Bronchial epithelial cell (primary cell): ENCODE measurements around the gene RPL27. TPM values are rescaled to one million over a fixed set of nuclear protein-coding genes. Genes with fewer than 3 reads are reported as not detected.

Experiments used
- DNase-seq: peaks from one replicate; pipeline ENCODE4 v3.0.0-alpha.2; 2010; ENCODE audit warnings: low read depth
- FAIRE-seq: peaks from 2 replicates; lab custom pipeline; 2011; peaks lifted over from hg19 to GRCh38; lab: Jason Lieb, UNC
- H3K27me3 ChIP-seq: 2 replicates; pipeline ENCODE4 v1.5.1; 2011; ENCODE audit warnings: low read length; ENCODE audit not compliant: control insufficient read depth, insufficient read depth
- H3K36me3 ChIP-seq: 2 replicates; pipeline ENCODE4 v1.5.1; 2011; ENCODE audit warnings: low read length; ENCODE audit not compliant: control insufficient read depth, insufficient read depth
- H3K4me3 ChIP-seq: 2 replicates; pipeline ENCODE4 v1.5.1; 2011; ENCODE audit warnings: mild to moderate bottlenecking, low read depth, low read length, control low read depth
- total RNA-seq: library from RNA; depleted of rRNA; stranded (reverse); fragments of >200 nt; gene quantifications from 2 replicates; pipeline ENCODE4 v1.2.1, GENCODE V29; 2014
- TF ChIP-seq, protein P1 (sequence below): IDR thresholded peaks from 2 replicates; pipeline ENCODE4 v1.5.1; 2011; ENCODE audit warnings: mild to moderate bottlenecking, moderate library complexity, low read length, control low read depth, inconsistent platforms; ENCODE audit not compliant: insufficient read depth, severe bottlenecking

Gene RPL27
- total RNA-seq, 1 donor from 2014 or later = 1,431 TPM

DNA sequence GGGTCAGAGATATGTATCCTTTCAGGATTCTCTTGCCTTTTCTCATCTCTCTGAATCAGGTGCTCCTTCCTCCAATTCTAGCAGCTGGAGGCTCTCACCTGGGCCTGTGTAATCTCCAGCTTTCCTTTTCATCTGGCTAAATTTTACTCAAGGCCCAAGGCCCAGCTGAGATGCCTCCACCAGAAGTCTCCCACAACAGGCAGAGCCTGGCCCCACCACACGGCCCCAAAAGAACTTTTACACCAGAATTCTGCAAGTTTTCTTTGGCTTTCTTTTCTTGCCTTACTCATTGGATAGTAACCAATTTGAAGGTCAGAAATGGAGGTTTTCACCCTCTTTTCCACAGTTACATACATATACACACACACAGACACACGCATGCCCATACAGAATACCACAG, 41.4 kb downstream of the RPL27 start:
- Histone ChIP-seq H3K36me3 (no peaks in the 10 kb centered on the region), H3K4me3 (no peak overlapping the region), H3K27me3 (no peaks in the 10 kb centered on the region)
- FAIRE-seq (no peak), DNase-seq (no peak)
- TF ChIP-seq, protein P1, sequence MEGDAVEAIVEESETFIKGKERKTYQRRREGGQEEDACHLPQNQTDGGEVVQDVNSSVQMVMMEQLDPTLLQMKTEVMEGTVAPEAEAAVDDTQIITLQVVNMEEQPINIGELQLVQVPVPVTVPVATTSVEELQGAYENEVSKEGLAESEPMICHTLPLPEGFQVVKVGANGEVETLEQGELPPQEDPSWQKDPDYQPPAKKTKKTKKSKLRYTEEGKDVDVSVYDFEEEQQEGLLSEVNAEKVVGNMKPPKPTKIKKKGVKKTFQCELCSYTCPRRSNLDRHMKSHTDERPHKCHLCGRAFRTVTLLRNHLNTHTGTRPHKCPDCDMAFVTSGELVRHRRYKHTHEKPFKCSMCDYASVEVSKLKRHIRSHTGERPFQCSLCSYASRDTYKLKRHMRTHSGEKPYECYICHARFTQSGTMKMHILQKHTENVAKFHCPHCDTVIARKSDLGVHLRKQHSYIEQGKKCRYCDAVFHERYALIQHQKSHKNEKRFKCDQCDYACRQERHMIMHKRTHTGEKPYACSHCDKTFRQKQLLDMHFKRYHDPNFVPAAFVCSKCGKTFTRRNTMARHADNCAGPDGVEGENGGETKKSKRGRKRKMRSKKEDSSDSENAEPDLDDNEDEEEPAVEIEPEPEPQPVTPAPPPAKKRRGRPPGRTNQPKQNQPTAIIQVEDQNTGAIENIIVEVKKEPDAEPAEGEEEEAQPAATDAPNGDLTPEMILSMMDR = no peak

DNA sequence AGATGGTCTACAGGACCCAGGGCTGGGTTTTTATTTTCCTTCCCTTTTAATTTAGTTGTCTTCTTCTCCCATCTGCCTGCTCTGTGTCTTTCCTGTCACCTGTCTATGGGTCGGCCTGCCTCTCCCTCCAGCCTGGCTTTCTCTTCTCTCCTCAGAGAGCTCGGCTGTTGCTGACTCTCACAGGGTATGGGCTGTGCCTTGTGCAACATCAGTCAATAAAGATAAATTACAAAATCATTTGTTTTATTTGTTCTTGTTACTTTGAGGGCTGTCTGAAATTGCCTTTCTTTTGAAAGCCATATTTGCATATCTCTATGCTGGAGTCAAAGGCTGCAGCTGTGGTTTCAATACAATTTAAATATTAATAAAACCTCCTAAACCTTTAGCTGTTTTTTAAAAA, 42.4 kb downstream of the RPL27 start:
- TF ChIP-seq, protein P1 = no peak
- FAIRE-seq (no peak), DNase-seq (no peak)
- Histone ChIP-seq H3K27me3 (no peaks in the 10 kb centered on the region), H3K36me3 (no peaks in the 10 kb centered on the region), H3K4me3 (no peak overlapping the region)

DNA sequence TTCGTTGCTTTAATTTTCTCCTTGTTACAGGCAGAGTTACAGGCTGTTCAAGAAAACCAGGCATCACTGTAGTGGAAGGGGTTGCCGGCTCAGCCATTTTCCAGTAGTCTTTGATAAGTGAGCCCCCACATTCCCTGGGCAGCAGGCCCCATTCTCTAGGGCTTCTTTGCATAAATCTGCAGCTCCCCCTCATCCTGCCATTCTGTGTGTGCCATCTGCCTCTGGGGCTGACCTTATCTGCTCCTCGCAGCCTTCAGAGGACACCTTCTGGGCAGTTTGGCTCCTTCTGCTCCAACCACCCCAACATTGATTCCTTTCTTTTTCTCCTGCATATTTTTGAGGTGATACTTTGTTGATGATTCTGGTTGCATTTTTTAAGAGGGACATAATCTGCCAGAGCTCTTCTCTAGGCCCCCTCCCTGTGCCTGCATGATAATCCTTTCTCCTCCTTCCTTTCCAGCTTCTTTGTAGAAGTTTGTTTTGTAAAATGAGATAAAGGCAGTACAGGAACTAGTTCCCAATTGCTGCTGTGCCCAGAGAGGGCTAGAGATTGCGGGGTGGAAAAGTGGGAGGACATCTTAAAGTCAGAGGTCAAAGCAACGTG, 43.9 kb downstream of the RPL27 start:
- no peak overlapping the region for H3K4me3 ChIP-seq
- TF ChIP-seq, protein P1 = no peak
- FAIRE-seq (no peak), DNase-seq (no peak)
- H3K27me3 ChIP-seq = no peaks in the 10 kb centered on the region
- H3K36me3 ChIP-seq = no peaks in the 10 kb centered on the region

DNA sequence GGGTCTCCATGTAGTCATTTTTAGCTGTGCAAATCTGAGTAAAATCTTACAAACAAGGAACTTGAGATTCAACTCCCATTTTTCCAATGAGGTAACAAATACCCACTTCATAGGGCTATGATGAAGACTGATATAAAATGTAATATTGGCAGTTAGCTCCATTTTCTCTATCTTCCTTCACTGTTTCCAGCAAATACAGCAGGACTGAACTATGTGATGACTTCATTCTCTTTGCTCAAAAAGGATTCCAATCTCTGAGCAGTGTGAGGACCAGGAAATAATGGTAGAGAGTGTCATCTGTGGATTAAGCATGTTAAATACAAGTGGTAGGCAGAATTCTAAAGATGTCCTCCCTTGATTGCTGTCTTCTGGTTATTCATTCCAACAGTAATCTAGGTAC, 45.1 kb downstream of the RPL27 start:
- H3K27me3 ChIP-seq = no peaks in the 10 kb centered on the region
- TF ChIP-seq, protein P1 = no peak
- FAIRE-seq = no peak
- no peak overlapping the region for H3K4me3 ChIP-seq
- no peak for DNase-seq
- no peaks in the 10 kb centered on the region for H3K36me3 ChIP-seq

DNA sequence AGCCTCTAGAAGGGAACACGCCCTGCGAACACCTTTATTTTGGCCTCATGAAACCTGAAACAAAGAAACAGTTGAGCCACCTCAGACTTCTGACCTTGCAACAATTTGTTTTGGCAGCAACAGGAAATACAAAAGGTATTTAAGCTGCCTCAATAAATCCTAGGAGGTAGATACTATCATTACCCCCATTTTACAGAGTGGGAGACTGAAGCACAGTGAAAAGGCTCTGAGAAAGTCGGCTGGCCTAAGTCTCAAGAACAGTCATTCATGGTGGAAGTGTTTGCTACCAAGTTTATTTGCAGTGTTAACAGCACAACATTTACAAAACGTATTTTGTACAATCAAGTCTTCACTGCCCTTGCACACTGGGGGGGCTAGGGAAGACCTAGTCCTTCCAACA, 45.8 kb downstream of the RPL27 start:
- Histone ChIP-seq H3K4me3 (no peak overlapping the region), H3K36me3 (no peaks in the 10 kb centered on the region), H3K27me3 (no peaks in the 10 kb centered on the region)
- FAIRE-seq (no peak), DNase-seq (no peak)
- TF ChIP-seq, protein P1 = no peak

DNA sequence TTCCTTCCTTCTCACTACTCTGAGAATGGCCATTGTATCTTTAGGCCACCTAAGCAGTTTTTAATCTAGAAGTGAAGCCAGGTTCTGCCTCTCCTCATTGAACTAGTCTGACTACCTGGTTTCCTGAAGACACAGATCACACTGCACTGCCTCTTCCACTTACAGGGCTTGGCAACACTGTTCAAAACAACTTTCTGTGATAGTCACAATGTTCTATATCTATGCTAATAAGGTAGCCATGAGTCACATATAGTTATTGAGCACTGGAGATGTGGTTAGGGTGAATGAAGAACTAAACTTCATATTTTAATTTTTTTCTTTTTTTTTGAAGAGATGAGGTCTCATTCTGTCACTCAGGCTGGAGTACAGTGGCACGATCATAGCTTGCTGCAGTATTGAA, 53.8 kb downstream of the RPL27 start:
- DNase-seq = peak; percentile 7
- H3K4me3 ChIP-seq = no peak overlapping the region
- peaks cover 4% of the 10 kb centered on the region for H3K36me3 ChIP-seq
- no peak for FAIRE-seq
- TF ChIP-seq, protein P1 = no peak
- no peaks in the 10 kb centered on the region for H3K27me3 ChIP-seq
